Heart right ventricle (tissue), 16 donors: Measurements from ENCODE around the gene SPARCL1. TPM values are rescaled to one million over a fixed set of nuclear protein-coding genes. Genes with fewer than 3 reads are reported as not detected.

Experiments
- ATAC-seq, 8 donors: fragments of 200-7000 bp; cut with Tn5 transposase; one replicate each; pipeline ENCODE4 v1.9.1; 2020; ENCODE audit warnings: mild to moderate bottlenecking in 8 of 8, moderate library complexity in 8 of 8, moderate number of reproducible peaks in 1 of 8
- DNase-seq, 2 donors: peaks; one replicate each; pipeline ENCODE4 v3.0.0-alpha.2; 2020
- H3K27ac ChIP-seq, 10 donors: fragments of 200-600 bp; sonication (generic) in 2 of 10; one replicate each; pipeline versions ENCODE4 v1.5.0 to v1.8.0; 2020 to 2022; ENCODE audit warnings: mild to moderate bottlenecking in 3 of 10
- H3K27me3 ChIP-seq, 7 donors: fragments of 200-600 bp; one replicate each; pipeline ENCODE4 v1.8.0; 2021 to 2022; ENCODE audit warnings: mild to moderate bottlenecking in 2 of 7
- H3K36me3 ChIP-seq, 9 donors: fragments of 200-600 bp; sonication (generic) in 1 of 9; one replicate each; pipeline versions ENCODE4 v1.5.0 to v1.8.0; 2020 to 2022; ENCODE audit warnings: mild to moderate bottlenecking in 2 of 9
- H3K4me1 ChIP-seq, 9 donors: fragments of 200-600 bp; sonication (generic) in 1 of 9; one replicate each; pipeline versions ENCODE4 v1.5.0 to v1.8.0; 2020 to 2022; ENCODE audit warnings: mild to moderate bottlenecking in 4 of 9
- H3K4me3 ChIP-seq, 10 donors: fragments of 200-600 bp; sonication (generic) in 2 of 10; one replicate each; pipeline versions ENCODE4 v1.5.0 to v1.8.0; 2020 to 2022; ENCODE audit warnings: mild to moderate bottlenecking in 7 of 10, moderate library complexity in 2 of 10
- H3K9me3 ChIP-seq, 11 donors: fragments of 200-600 bp in 10 of 11; sonication (generic) in 2 of 11; one replicate each; pipeline versions ENCODE4 v1.5.0 to v1.8.0; 2013 to 2022; ENCODE audit warnings: mild to moderate bottlenecking in 2 of 11, control low read depth in 1 of 11, moderate library complexity in 1 of 11
- CTCF ChIP-seq, 9 donors: fragments of 200-600 bp; sonication (generic) in 2 of 9; IDR thresholded peaks; one replicate each; pipeline versions ENCODE4 v1.5.0 to v1.8.0; 2021 to 2022; ENCODE audit warnings: antibody characterized with exemption in 9 of 9, mild to moderate bottlenecking in 5 of 9, moderate library complexity in 1 of 9
- WGBS, 2 donors: extraction: QIAGEN DNeasy Blood & Tissue Kit; methylation state at CpG; one replicate each; pipeline ENCODE4 v1.1.7; 2013; ENCODE audit warnings: inconsistent platforms in 1 of 2; 5-methylcytosine and 5-hydroxymethylcytosine counted together
- intact Hi-C, 10 donors: fragments of 100-400 bp; cut with DNase I; formaldehyde crosslinking; loops; one replicate each; pipeline versions ENCODE4 v1.11.1 to v1.14.2; 2022
- polyA plus RNA-seq, 2 donors: library from polyadenylated mRNA; stranded (reverse); fragments of 200-250 nt; gene quantifications; one replicate each; pipeline ENCODE4 v1.2.3, GENCODE V29; 2013
- total RNA-seq, 10 donors: library from RNA; stranded (reverse); fragmentation: NEBNext Ultra II Directional in 3 of 10; extraction: Animal tissue kit (Norgen Biotek cat#: 25700) in 3 of 10; gene quantifications; one replicate each; pipeline versions ENCODE4 v1.2.1 to v1.2.4, GENCODE V29; 2021 to 2023
- donor health status: Arrhythmogenic right ventricular cardiomyopathy.
- donor health status: ischemic (EF 13 %, LVEDD 7.1; RV severe dilation, severe dysfunction).
- donor health status: healthy with polysubstance abuse.
- donor health status: DM: no; HTN: yes; CAD: no.
- donor health status: DM: no; HTN: no; CAD: no.
- donor health status: ischemic (EF 25% LVEDD 6.9; RV normal size, moderate dysfunction).
- donor health status: ischemic (EF 25% LVEDD 5.7; RV mildly dilated, moderate dysfunction).
- donor health status: healthy.
- donor health status: DM: yes; HTN: yes; CAD: no.
- donor health status: Ischemic cardiomyopathy.
- donor health status: ischemic (EF 35%, LVEDD 5.7; RV mildly dilated, moderate dysfunction).
- donor health status: nonischemic (EF 11% LVEDD 7.7; RV severe dilation, severe dysfunction).
- donor health status: DM: yes; HTN: yes; CAD: no.
- donor health status: PGD.
- donor health status: ischemic (EF 29% LVEDD 5.4; RV normal size, mild dysfunction).
- donor health status: nonischemic (EF 23%, LVEDD 6.1; RV moderate dilation, normal function).

Gene SPARCL1
- total and polyA plus RNA-seq, 12 donors: 131 to 553 (median 232) TPM

GRCh38 chr4:87525636-87526295 is 3.4 kb downstream of the SPARCL1 start:
- peaks cover 0 to 16% (median 0%) of the 10 kb centered on the region in 11 donors for H3K9me3 ChIP-seq
- H3K4me3 ChIP-seq: peak overlapping the region in 9 of 10 donors; percentile 41 to 68 (median 59)
- DNase-seq (peak in 1 of 2 donors; percentile 32), ATAC-seq (peak in 7 of 8 donors; percentile 15 to 50 (median 48))
- H3K27me3 ChIP-seq: no peaks in the 10 kb centered on the region
- H3K36me3 ChIP-seq: peaks cover 0 to 25% (median 6%) of the 10 kb centered on the region in 9 donors
- 45 to 46% methylated on average over 3 of the region's 3 CpGs for WGBS, 2 donors
- H3K4me1 ChIP-seq: peaks cover 15 to 76% (median 45%) of the 10 kb centered on the region in 9 donors
- intact Hi-C loops: loop anchor here in 2 of 10 donors (1.0 to 5.0 kb wide), 2 partner anchors 33 to 34 kb away; no protein-coding TSS in a partner anchor
- TF ChIP-seq CTCF (IDR thresholded peaks at IDR 0.05): no peak
- H3K27ac ChIP-seq: peak overlapping the region; percentile 72 to 93 (median 87)

- Histone ChIP-seq H3K27me3 (no peaks in the 10 kb centered on the region), H3K9me3 (peaks cover 0 to 16% (median 0%) of the 10 kb centered on the region in 11 donors), H3K4me3 (peak overlapping the region in 4 of 10 donors; percentile 49 to 68 (median 66)), H3K4me1 (peaks cover 11 to 75% (median 42%) of the 10 kb centered on the region in 9 donors), H3K27ac (peak overlapping the region in 9 of 10 donors; percentile 72 to 93 (median 88)), H3K36me3 (peaks cover 0 to 25% (median 6%) of the 10 kb centered on the region in 9 donors)
- intact Hi-C loops: loop anchor here in 2 of 10 donors (5.0 kb wide), 2 partner anchors 37 to 1088 kb away; no protein-coding TSS in a partner anchor
- no peak for ATAC-seq
- DNase-seq: no peak
- no peak for TF ChIP-seq CTCF (IDR thresholded peaks at IDR 0.05)
- 43 to 61% methylated on average over 2 of the region's 2 CpGs for WGBS, 2 donors
These were observed 4.7 kb downstream of the SPARCL1 start for GRCh38 chr4:87524456-87524855.

- TF ChIP-seq CTCF (IDR thresholded peaks at IDR 0.05): no peak
- Histone ChIP-seq H3K4me1 (peaks cover 11 to 85% (median 54%) of the 10 kb centered on the region in 9 donors), H3K27me3 (no peaks in the 10 kb centered on the region), H3K9me3 (peaks cover 0 to 16% (median 0%) of the 10 kb centered on the region in 11 donors), H3K4me3 (peak overlapping the region in 4 of 10 donors; percentile 5 to 68 (median 36)), H3K36me3 (peaks cover 0 to 25% (median 6%) of the 10 kb centered on the region in 9 donors), H3K27ac (peak overlapping the region; percentile 42 to 93 (median 84))
- intact Hi-C loops: loop anchor here in 2 of 10 donors (5.0 kb wide), 2 partner anchors 36 to 1089 kb away; no protein-coding TSS in a partner anchor
- 63 to 65% methylated on average over 4 of the region's 4 CpGs for WGBS, 2 donors
- DNase-seq (no peak), ATAC-seq (no peak)
These were observed 5.9 kb downstream of the SPARCL1 start for GRCh38 chr4:87523307-87523706.

GRCh38 chr4:87521757-87522374 is 7.3 kb downstream of the SPARCL1 start:
- peak overlapping the region; percentile 69 to 93 (median 84) for H3K27ac ChIP-seq
- ATAC-seq (peak in 7 of 8 donors; percentile 16 to 69 (median 41)), DNase-seq (no peak)
- no peak for TF ChIP-seq CTCF (IDR thresholded peaks at IDR 0.05)
- H3K36me3 ChIP-seq: peaks cover 0 to 25% (median 7%) of the 10 kb centered on the region in 9 donors
- peak overlapping the region in 3 of 10 donors; percentile 4 to 28 (median 14) for H3K4me3 ChIP-seq
- intact Hi-C loops: loop anchor here in 2 of 10 donors (5.0 kb wide), 2 partner anchors 35 to 1090 kb away; no protein-coding TSS in a partner anchor
- peaks cover 0 to 16% (median 0%) of the 10 kb centered on the region in 11 donors for H3K9me3 ChIP-seq
- 23 to 38% methylated on average over 3 of the region's 3 CpGs for WGBS, 2 donors
- H3K27me3 ChIP-seq: no peaks in the 10 kb centered on the region
- peaks cover 11 to 94% (median 67%) of the 10 kb centered on the region in 9 donors for H3K4me1 ChIP-seq
